ENCODE data around the gene WFDC5.

WFDC5 gene

GRCh38 chr20:45113865-45114264 is 1.1 kb downstream of the WFDC5 start:
- DNase-seq: no peak

- no peak for DNase-seq
Observed at GRCh38 chr20:45112754-45113153, 2.2 kb downstream of the WFDC5 start.

- peak in 1 of 2 experiments; percentile 10 for DNase-seq
Observed at GRCh38 chr20:45111799-45112471, 3.0 kb downstream of the WFDC5 start.

GRCh38 chr20:45111285-45111684 is 3.7 kb downstream of the WFDC5 start:
- DNase-seq: no peak

GRCh38 chr20:45110301-45110700 is 4.7 kb downstream of the WFDC5 start:
- no peak for DNase-seq

GRCh38 chr20:45109634-45110033 is 5.3 kb downstream of the WFDC5 start:
- no peak for DNase-seq

GRCh38 chr20:45105317-45105716 is 9.7 kb downstream of the WFDC5 start:
- DNase-seq: no peak

- no peak for DNase-seq
Observed at GRCh38 chr20:45104786-45105185, 10.2 kb downstream of the WFDC5 start.

- no peak for DNase-seq
Observed at GRCh38 chr20:45103072-45103471, 11.9 kb downstream of the WFDC5 start.

- DNase-seq: no peak
Observed at GRCh38 chr20:45101333-45101850, 13.6 kb downstream of the WFDC5 start.

GRCh38 chr20:45100563-45101245 is 14.3 kb downstream of the WFDC5 start, which contains the start of gene KCNS1:
KCNS1 (minus strand) TSS chr20:45101127; CDS start chr20:45099236, 1,891 bp downstream.
- no peak for DNase-seq

GRCh38 chr20:45098103-45098773 is 16.7 kb downstream of the WFDC5 start:
- DNase-seq: no peak

- no peak for DNase-seq
Observed at GRCh38 chr20:45097485-45098102, 17.4 kb downstream of the WFDC5 start.

- DNase-seq: no peak
Observed at GRCh38 chr20:45096781-45097180, 18.2 kb downstream of the WFDC5 start.

GRCh38 chr20:45095805-45096238 is 19.2 kb downstream of the WFDC5 start:
- peak in 1 of 2 experiments; percentile 41 for DNase-seq

GRCh38 chr20:45094864-45095574 is 20.0 kb downstream of the WFDC5 start:
- DNase-seq: no peak

GRCh38 chr20:45094201-45094600 is 20.8 kb downstream of the WFDC5 start:
- no peak for DNase-seq

GRCh38 chr20:45092898-45093297 is 22.1 kb downstream of the WFDC5 start:
- DNase-seq: no peak

GRCh38 chr20:45091366-45091765 is 23.6 kb downstream of the WFDC5 start:
- no peak for DNase-seq

- DNase-seq: no peak
Observed at GRCh38 chr20:45090481-45090880, 24.5 kb downstream of the WFDC5 start.

- DNase-seq: no peak
Observed at GRCh38 chr20:45088247-45088646, 26.7 kb downstream of the WFDC5 start.

GRCh38 chr20:45087814-45088213 is 27.2 kb downstream of the WFDC5 start:
- no peak for DNase-seq
